ENCODE data around the gene TMED8.

TMED8 gene

GRCh38 chr14:77364146-77364545 lies 12.7 kb downstream of the TMED8 start:
- Histone ChIP-seq H3K9me3 (ENCODE audit: control insufficient read depth, insufficient read depth, low read depth, low read length) (no peaks in the 10 kb centered on the region), H3K9ac (ENCODE audit: low read length) (no peak overlapping the region), H3K27me3 (ENCODE audit: control insufficient read depth, insufficient read depth, low read length) (no peaks in the 10 kb centered on the region), H3K36me3 (ENCODE audit: control insufficient read depth, insufficient read depth, low read length) (no peaks in the 10 kb centered on the region), H3K4me1 (ENCODE audit: control insufficient read depth, insufficient read depth, low read length) (no peaks in the 10 kb centered on the region), H3K27ac (ENCODE audit: low read depth, low read length) (no peak overlapping the region), H3K4me3 (ENCODE audit: low read depth, low read length) (no peak overlapping the region)

- Histone ChIP-seq H3K27me3 (ENCODE audit: control insufficient read depth, insufficient read depth, low read length) (no peaks in the 10 kb centered on the region), H3K9ac (ENCODE audit: low read length) (no peak overlapping the region), H3K4me3 (ENCODE audit: low read depth, low read length) (no peak overlapping the region), H3K9me3 (ENCODE audit: control insufficient read depth, insufficient read depth, low read depth, low read length) (no peaks in the 10 kb centered on the region), H3K4me1 (ENCODE audit: control insufficient read depth, insufficient read depth, low read length) (no peaks in the 10 kb centered on the region), H3K36me3 (ENCODE audit: control insufficient read depth, insufficient read depth, low read length) (no peaks in the 10 kb centered on the region), H3K27ac (ENCODE audit: low read depth, low read length) (no peak overlapping the region)
Measured at GRCh38 chr14:77359626-77360025, 17.3 kb downstream of the TMED8 start.

- no peaks in the 10 kb centered on the region for H3K4me1 ChIP-seq (ENCODE audit: control insufficient read depth, insufficient read depth, low read length)
- no peak overlapping the region for H3K4me3 ChIP-seq (ENCODE audit: low read depth, low read length)
- H3K9ac ChIP-seq (ENCODE audit: low read length): no peak overlapping the region
- H3K27ac ChIP-seq (ENCODE audit: low read depth, low read length): no peak overlapping the region
- no peaks in the 10 kb centered on the region for H3K36me3 ChIP-seq (ENCODE audit: control insufficient read depth, insufficient read depth, low read length)
- H3K9me3 ChIP-seq (ENCODE audit: control insufficient read depth, insufficient read depth, low read depth, low read length): no peaks in the 10 kb centered on the region
- H3K27me3 ChIP-seq (ENCODE audit: control insufficient read depth, insufficient read depth, low read length): no peaks in the 10 kb centered on the region
Measured at GRCh38 chr14:77356899-77357298, 20.0 kb downstream of the TMED8 start.

- no peak overlapping the region for H3K4me3 ChIP-seq (ENCODE audit: low read depth, low read length)
- H3K27me3 ChIP-seq (ENCODE audit: control insufficient read depth, insufficient read depth, low read length): no peaks in the 10 kb centered on the region
- no peak overlapping the region for H3K27ac ChIP-seq (ENCODE audit: low read depth, low read length)
- no peaks in the 10 kb centered on the region for H3K9me3 ChIP-seq (ENCODE audit: control insufficient read depth, insufficient read depth, low read depth, low read length)
- H3K36me3 ChIP-seq (ENCODE audit: control insufficient read depth, insufficient read depth, low read length): no peaks in the 10 kb centered on the region
- H3K9ac ChIP-seq (ENCODE audit: low read length): no peak overlapping the region
- H3K4me1 ChIP-seq (ENCODE audit: control insufficient read depth, insufficient read depth, low read length): no peaks in the 10 kb centered on the region
Measured at GRCh38 chr14:77355811-77356210, 21.1 kb downstream of the TMED8 start.

- no peaks in the 10 kb centered on the region for H3K9me3 ChIP-seq (ENCODE audit: control insufficient read depth, insufficient read depth, low read depth, low read length)
- no peak overlapping the region for H3K9ac ChIP-seq (ENCODE audit: low read length)
Measured at GRCh38 chr14:77353469-77354141, 23.3 kb downstream of the TMED8 start.

GRCh38 chr14:77347751-77348150 lies 29.1 kb downstream of the TMED8 start:
- H3K4me3 ChIP-seq (ENCODE audit: low read depth, low read length): no peak overlapping the region
- H3K27me3 ChIP-seq (ENCODE audit: control insufficient read depth, insufficient read depth, low read length): no peaks in the 10 kb centered on the region
- H3K36me3 ChIP-seq (ENCODE audit: control insufficient read depth, insufficient read depth, low read length): peaks cover 7% of the 10 kb centered on the region
- H3K9me3 ChIP-seq (ENCODE audit: control insufficient read depth, insufficient read depth, low read depth, low read length): no peaks in the 10 kb centered on the region
- no peak overlapping the region for H3K27ac ChIP-seq (ENCODE audit: low read depth, low read length)
- no peak overlapping the region for H3K9ac ChIP-seq (ENCODE audit: low read length)
- peaks cover 20% of the 10 kb centered on the region for H3K4me1 ChIP-seq (ENCODE audit: control insufficient read depth, insufficient read depth, low read length)

More at GRCh38 chr14:77353469-77354141, 23.3 kb downstream of the TMED8 start:
- no peak overlapping the region for H3K27ac ChIP-seq (ENCODE audit: low read depth, low read length)
- H3K4me3 ChIP-seq (ENCODE audit: low read depth, low read length): no peak overlapping the region
- H3K4me1 ChIP-seq (ENCODE audit: control insufficient read depth, insufficient read depth, low read length): no peaks in the 10 kb centered on the region
- no peaks in the 10 kb centered on the region for H3K27me3 ChIP-seq (ENCODE audit: control insufficient read depth, insufficient read depth, low read length)
- H3K36me3 ChIP-seq (ENCODE audit: control insufficient read depth, insufficient read depth, low read length): peaks cover 3% of the 10 kb centered on the region

GRCh38 chr14:77346495-77346894 lies 30.4 kb downstream of the TMED8 start:
- no peak overlapping the region for H3K9ac ChIP-seq (ENCODE audit: low read length)
- H3K4me1 ChIP-seq (ENCODE audit: control insufficient read depth, insufficient read depth, low read length): peaks cover 24% of the 10 kb centered on the region
- no peaks in the 10 kb centered on the region for H3K27me3 ChIP-seq (ENCODE audit: control insufficient read depth, insufficient read depth, low read length)
- H3K27ac ChIP-seq (ENCODE audit: low read depth, low read length): no peak overlapping the region
- no peaks in the 10 kb centered on the region for H3K9me3 ChIP-seq (ENCODE audit: control insufficient read depth, insufficient read depth, low read depth, low read length)
- H3K4me3 ChIP-seq (ENCODE audit: low read depth, low read length): no peak overlapping the region
- peaks cover 10% of the 10 kb centered on the region for H3K36me3 ChIP-seq (ENCODE audit: control insufficient read depth, insufficient read depth, low read length)

- Histone ChIP-seq H3K27ac (ENCODE audit: low read depth, low read length) (no peak overlapping the region), H3K9ac (ENCODE audit: low read length) (no peak overlapping the region), H3K9me3 (ENCODE audit: control insufficient read depth, insufficient read depth, low read depth, low read length) (no peaks in the 10 kb centered on the region), H3K4me3 (ENCODE audit: low read depth, low read length) (no peak overlapping the region), H3K27me3 (ENCODE audit: control insufficient read depth, insufficient read depth, low read length) (no peaks in the 10 kb centered on the region), H3K4me1 (ENCODE audit: control insufficient read depth, insufficient read depth, low read length) (peaks cover 29% of the 10 kb centered on the region), H3K36me3 (ENCODE audit: control insufficient read depth, insufficient read depth, low read length) (peaks cover 10% of the 10 kb centered on the region)
Measured at GRCh38 chr14:77344377-77344996, 32.4 kb downstream of the TMED8 start.

GRCh38 chr14:77343662-77344061 lies 33.2 kb downstream of the TMED8 start:
- H3K9ac ChIP-seq (ENCODE audit: low read length): no peak overlapping the region
- no peaks in the 10 kb centered on the region for H3K9me3 ChIP-seq (ENCODE audit: control insufficient read depth, insufficient read depth, low read depth, low read length)
- peaks cover 10% of the 10 kb centered on the region for H3K36me3 ChIP-seq (ENCODE audit: control insufficient read depth, insufficient read depth, low read length)
- H3K27ac ChIP-seq (ENCODE audit: low read depth, low read length): no peak overlapping the region
- peaks cover 35% of the 10 kb centered on the region for H3K4me1 ChIP-seq (ENCODE audit: control insufficient read depth, insufficient read depth, low read length)
- no peaks in the 10 kb centered on the region for H3K27me3 ChIP-seq (ENCODE audit: control insufficient read depth, insufficient read depth, low read length)
- H3K4me3 ChIP-seq (ENCODE audit: low read depth, low read length): no peak overlapping the region

- Histone ChIP-seq H3K36me3 (ENCODE audit: control insufficient read depth, insufficient read depth, low read length) (peaks cover 10% of the 10 kb centered on the region), H3K4me3 (ENCODE audit: low read depth, low read length) (no peak overlapping the region), H3K9ac (ENCODE audit: low read length) (no peak overlapping the region), H3K4me1 (ENCODE audit: control insufficient read depth, insufficient read depth, low read length) (peaks cover 41% of the 10 kb centered on the region), H3K9me3 (ENCODE audit: control insufficient read depth, insufficient read depth, low read depth, low read length) (no peaks in the 10 kb centered on the region), H3K27me3 (ENCODE audit: control insufficient read depth, insufficient read depth, low read length) (no peaks in the 10 kb centered on the region), H3K27ac (ENCODE audit: low read depth, low read length) (no peak overlapping the region)
Measured at GRCh38 chr14:77342726-77343397, 34.0 kb downstream of the TMED8 start.

- Histone ChIP-seq H3K36me3 (ENCODE audit: control insufficient read depth, insufficient read depth, low read length) (peaks cover 10% of the 10 kb centered on the region), H3K9me3 (ENCODE audit: control insufficient read depth, insufficient read depth, low read depth, low read length) (no peaks in the 10 kb centered on the region), H3K4me3 (ENCODE audit: low read depth, low read length) (no peak overlapping the region), H3K27me3 (ENCODE audit: control insufficient read depth, insufficient read depth, low read length) (no peaks in the 10 kb centered on the region), H3K27ac (ENCODE audit: low read depth, low read length) (no peak overlapping the region), H3K9ac (ENCODE audit: low read length) (no peak overlapping the region), H3K4me1 (ENCODE audit: control insufficient read depth, insufficient read depth, low read length) (peaks cover 63% of the 10 kb centered on the region)
Measured at GRCh38 chr14:77340389-77340788, 36.5 kb downstream of the TMED8 start.
